Brain pericyte (primary cell): Measurements from ENCODE around the gene IL1RAPL1.
"Not testable (repeated sequence)": the region's sequence is repeated elsewhere in the genome, so short reads cannot be mapped to it uniquely, and the experiment has no call there.

Experiments used
- DNase-seq: peaks from one replicate; pipeline ENCODE4 v3.0.0-alpha.2; 2012; ENCODE audit warnings: low read depth, low spot score

Gene IL1RAPL1

DNA sequence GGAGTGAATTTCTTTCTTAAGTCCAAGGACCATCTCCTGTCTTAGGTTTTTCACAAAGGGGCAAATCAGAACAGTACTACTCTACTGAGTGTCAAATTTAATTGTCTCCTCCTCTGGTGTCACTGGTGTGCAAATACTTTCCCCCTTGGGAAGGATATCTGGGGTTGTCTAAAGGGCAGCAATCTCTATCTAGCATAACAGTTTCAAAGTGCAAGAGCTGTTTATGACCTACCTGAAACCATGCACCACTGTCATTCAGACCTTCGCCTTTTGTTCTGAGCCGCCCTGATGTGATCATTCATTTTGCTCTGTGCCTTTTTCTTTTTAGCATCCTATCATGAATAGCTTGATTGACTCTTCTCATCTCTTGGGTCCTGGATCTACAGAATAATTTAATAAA lies 39.3 kb downstream of the IL1RAPL1 start:
- DNase-seq = no peak

DNA sequence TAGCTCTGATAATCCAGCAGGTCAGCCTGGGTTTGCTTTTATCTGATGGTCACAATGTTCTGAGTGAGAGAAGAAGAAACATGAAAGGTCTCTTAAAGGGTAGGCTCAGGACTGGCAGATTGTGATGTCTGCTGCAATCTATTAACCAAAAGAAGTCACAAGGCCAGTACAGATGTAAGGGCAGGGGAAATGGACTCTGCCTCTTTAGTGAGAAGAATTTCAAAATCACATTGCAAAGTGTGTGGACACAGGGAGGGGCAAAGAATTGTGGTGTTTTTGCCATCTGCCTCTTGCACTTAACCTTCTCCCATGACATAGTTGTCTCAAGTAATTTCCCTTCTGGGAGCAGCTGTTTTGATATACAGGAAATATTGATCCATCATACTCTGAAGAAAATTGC lies 40.9 kb downstream of the IL1RAPL1 start:
- DNase-seq = no peak

DNA sequence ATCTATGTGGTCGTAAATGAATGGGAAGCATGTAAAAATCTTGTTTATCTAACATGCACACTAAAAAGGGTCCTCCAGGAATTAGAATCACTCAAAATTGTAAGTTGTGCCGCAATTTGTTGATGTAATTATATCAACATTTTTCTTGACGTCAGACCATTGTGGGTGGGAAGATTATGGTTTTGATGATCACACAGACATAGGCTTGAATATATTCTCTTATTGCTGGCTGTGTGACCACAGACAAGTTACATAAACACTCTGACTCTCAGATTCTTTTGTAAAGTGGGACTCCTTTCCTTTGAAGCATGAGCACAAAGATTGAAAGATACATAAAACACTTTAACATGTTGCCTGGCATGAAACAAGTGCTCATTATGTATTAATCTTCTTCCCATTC lies 51.5 kb downstream of the IL1RAPL1 start:
- DNase-seq = no peak

DNA sequence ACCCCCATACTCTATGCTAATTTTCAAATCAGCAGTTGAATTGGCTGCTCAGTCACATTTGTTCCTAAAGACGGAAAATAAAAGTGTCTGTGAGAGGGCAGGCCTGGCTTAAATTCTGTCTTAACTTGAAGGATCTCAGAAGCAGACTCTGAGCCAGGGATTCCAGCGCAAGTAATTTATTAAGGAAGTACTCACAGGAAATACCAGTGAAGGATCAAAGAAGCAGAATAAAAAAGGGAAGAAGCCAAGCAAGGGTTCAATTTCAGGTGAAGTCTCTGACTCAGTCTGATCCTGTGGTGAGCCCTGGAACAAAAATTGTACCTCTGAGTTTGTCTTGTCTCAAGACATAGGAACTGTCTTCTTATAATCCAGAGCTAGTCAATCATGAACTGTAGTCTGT lies 52.2 kb downstream of the IL1RAPL1 start:
- no peak for DNase-seq

DNA sequence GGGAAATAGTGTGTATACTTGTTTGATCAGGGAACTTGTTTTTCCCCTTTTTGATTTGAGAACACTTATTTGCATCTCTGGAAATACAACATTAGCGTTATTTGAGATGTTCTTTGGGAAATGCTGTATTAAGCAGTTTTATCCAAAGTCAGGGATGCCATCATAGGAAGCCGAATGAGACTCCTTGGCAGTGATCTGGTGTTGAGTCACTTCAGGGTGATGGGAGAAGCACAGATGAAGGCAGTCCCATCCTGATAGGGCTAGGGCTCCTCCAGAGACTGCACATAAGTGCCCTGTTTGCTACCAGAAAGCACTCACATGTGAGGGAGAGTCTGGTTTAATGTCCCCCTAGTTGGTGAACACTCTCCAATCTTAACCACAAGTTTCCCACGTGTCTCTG lies 62.3 kb downstream of the IL1RAPL1 start:
- DNase-seq = no peak

DNA sequence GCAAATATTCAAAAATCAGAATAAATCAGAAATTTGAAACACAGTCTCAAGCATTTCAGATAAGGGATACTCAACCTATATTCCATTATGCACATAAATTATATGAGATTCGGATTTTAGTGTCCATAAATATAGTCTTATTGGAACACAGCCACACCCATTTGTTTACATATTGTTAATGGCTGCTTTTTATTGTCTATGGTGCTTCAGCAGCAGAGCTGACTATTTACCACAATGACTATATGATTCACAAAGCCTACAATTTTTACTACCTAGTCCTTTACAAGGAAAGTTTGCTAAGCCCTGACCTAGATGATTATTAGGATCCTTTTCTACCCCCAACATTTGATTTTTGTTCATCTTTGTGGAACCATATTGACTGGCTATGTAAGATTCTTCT lies 63.9 kb downstream of the IL1RAPL1 start:
- DNase-seq = no peak

DNA sequence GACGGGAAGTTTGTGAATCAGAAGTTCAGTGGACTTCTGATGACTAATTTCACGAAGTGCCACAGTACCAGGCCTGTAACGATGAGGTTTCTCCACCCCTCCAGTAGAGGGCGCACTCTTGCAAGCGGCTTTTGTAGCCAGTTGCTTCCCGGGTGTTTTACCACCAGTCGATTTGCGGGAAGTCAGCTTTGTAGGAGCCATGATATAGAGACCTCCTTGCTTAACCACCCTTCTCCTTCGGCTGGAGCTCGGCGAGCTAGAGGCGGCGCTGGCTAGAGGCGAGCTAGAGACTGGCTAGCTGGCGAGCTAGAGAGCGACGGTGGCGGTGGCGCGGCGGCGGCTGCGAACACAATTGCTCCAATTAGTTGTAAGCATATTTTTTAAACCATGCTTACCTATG lies 72.0 kb downstream of the IL1RAPL1 start:
- no peak for DNase-seq

DNA sequence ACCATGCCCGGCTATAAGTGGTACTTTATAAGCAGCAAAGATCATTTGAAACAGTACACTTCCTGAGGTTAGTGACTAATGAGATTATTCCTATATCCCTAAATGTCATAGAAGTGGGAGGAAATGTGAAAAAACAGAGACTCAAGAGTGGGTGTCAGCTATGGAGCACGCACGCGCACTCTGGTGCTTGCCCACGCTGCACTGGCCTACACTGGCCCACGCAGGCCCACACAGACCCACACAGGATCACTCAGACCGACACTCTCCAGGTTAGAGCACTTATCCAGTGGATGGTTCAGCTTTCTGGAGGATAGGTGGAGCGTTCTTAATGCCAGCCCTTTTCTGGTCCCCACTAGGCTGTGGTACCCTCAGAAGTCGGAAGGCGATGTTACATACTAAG lies 78.5 kb downstream of the IL1RAPL1 start:
- no peak for DNase-seq

DNA sequence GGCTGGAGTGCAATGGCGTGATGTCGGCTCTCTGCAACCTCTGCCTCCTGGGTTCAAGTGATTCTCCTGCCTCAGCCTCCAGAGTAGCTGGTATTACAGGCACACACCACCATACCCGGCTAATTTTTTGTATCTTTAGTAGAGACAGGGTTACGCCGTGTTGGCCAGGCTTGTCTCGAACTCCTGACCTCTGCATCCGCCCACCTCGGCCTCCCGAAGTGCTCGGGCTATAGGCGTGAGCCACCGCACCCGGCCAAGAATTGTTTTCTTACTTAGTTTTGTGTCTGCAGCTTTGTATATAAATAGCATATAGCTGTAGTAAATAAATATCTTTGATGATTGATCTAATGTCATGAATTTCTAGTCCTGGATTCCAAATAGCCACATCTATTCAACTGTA lies 81.1 kb downstream of the IL1RAPL1 start:
- DNase-seq = no peak

DNA sequence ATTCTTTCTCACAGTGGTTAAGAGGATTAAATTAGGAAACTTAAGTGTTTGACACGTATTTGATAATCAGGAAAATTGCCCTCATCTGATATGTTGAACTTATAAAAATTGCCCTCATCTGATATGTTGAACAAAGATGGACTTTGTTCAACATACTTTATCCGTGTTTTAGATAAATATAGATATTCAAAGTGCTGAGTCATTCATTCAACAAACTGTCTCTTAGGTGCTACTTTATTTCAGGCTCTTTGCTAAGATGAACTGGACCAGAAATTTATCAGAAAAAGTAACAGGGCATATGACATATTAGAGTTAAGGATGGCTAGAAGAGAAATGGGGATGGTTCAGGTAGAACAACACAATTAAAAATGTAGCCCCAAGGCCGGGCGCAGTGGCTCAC lies 81.7 kb downstream of the IL1RAPL1 start:
- no peak for DNase-seq

DNA sequence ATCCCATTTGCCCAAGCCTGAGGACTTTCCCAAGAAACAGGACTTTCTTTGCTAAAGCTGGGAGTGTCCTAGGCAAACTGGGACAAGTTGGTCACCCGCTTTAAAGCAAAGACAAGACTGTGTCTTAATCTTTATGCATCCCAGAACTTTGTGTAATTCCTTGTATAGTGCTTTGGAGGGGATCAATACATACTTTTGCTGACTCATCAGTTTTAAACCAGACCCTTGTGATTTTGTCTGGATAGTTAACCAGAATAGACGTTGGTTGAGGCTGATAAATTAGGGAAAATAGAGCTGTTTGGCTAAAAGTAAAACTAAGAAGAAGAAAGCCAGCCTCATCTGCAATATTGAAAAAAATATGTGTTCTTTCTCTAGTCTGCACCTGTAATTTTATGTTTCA lies 82.8 kb downstream of the IL1RAPL1 start:
- DNase-seq = no peak

DNA sequence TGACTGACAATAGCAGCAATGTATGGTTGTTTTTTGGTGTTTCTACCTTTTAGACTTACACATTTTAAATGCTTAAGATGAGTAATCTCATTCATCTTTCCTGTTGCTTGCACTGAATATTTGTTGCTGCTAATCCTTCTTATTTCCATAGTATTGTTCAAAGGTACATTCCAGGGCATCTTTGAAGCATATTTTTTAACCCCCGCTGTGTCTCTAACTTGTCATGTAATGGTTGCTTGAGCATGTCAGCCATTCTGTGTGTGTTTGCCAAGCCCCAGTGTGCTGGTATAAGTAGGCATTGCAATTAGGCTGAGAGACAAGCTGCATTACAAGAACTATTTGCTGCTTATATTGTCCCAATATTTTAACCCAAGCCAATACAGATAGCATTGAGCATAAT lies 87.9 kb downstream of the IL1RAPL1 start:
- DNase-seq = no peak

DNA sequence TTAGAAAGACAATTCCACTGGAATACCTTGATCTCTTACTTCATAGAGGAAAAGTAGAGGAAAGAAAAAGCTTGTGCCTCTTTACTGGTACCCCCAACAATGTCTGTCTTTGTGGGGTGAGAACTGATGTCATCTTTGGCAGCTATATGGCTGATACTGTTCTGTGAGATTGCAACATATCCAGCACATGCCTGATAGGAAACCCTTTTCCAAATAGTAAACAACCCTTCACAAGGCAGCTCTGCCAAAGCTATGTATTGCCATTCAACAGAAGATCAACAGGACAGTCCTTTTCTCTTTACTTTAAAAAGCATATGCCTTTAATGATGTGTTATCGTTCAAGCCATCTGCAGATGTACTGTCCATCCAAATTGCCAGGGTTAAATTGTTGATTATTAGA lies 105.9 kb downstream of the IL1RAPL1 start:
- DNase-seq = no peak

DNA sequence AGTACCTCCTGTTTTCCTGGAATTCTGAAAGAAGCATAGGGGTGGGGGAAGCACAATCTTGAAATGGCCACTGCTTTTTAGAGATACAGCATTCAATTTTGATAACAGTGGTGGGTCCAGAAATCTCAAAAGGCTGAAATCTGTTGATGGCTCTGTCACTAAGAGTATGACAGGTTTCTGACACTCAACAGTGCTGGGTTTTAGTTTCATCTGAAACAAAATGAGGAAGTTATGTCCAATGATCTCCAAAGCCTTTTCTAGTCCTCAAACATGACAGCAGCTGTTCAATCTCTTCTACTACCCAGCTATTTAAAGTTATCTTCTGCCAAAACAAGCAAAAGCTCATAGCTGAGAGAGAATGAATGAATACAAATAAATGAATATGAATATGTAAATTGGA lies 110.5 kb downstream of the IL1RAPL1 start:
- DNase-seq = no peak

DNA sequence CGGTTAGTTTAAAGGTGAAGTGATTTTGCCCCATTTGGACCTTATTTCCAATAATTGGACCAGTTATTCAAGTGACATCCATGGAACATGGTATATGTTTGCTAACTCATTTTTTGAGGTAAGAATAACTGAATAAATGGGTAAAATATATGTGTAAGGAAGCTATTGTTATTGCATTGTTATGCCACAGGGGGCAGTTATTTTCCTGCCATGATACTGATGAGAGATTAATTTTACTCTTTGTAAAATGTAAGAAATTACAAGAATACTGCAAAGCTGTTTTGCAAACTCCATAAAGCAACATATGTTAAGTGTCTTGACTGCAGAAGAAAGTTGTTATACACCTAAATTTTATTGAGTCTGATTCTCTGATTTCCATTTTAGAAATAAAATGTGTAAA lies 114.0 kb downstream of the IL1RAPL1 start:
- DNase-seq = no peak

DNA sequence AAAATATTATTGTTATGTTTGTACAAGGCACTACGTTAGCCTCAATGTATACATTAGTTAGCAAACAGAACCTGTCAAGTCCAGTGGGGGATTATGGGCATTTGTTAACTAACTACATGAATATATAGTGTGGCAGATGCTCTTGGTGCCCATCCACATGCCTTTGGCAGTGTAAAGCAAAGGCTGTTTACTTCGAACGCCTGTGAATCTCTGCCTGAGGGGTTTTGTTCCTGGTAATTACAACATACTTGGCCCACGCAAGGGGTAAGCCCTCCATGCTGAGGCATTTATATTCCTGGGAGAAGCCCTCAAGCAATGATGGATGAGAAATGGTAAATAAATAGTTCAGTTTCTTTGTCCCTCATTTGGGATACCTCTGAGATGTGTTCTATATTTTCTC lies 119.7 kb downstream of the IL1RAPL1 start:
- DNase-seq = no peak

DNA sequence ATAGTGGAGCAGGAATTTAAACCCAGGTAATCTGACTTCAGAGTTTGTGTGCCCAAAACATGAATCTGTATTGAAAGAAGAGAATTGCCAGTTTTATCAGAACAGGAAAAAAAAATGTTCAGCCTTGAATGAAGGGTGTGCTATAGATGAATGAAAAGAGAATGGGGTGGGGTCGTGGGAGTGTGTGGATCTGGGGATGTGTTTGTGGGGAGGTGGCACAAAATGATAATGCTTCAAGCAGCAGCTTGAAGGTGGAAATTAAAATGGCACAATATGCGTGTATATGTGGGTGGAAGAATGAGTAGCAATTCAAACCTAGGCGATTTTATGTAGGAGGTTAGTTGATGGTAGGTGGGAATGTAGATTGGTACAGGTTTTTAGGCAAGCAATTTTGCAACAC lies 122.2 kb downstream of the IL1RAPL1 start:
- DNase-seq = no peak

DNA sequence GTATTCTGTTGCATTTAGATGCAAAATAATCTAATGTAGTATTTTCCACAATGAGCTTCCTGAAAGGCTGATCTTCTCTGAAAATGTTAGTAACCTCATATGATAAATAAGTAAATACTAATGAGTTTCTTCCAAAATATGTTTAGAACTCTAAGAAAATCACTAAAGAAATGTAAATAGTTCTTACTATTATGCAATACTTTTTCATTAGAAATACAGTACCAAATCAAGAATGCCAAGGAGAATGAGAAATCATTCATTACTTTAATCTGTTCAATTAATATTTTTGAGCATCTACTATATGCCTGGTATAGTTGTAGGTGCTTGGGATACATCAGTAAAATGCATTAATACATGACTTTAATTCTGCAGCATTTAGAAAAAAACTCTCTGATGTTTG lies 130.6 kb downstream of the IL1RAPL1 start:
- DNase-seq = no peak

DNA sequence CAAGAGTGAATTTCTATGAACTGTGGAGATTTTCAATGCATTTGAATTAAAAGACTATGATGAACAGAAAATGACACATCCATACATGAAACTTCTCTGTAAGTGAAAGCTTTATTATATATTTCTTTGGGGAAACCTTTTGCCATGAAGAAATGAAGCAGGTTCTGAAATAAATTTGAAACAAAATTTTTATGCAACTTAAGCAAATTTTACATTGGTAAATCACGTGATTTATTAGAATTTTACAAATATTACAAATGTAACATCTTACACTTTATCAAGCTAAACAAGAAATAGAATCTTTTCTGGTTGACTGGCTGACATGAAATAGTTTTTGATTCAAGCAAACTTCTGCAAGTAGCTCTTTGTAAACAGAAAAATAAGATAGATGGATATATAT lies 131.2 kb downstream of the IL1RAPL1 start:
- no peak for DNase-seq

DNA sequence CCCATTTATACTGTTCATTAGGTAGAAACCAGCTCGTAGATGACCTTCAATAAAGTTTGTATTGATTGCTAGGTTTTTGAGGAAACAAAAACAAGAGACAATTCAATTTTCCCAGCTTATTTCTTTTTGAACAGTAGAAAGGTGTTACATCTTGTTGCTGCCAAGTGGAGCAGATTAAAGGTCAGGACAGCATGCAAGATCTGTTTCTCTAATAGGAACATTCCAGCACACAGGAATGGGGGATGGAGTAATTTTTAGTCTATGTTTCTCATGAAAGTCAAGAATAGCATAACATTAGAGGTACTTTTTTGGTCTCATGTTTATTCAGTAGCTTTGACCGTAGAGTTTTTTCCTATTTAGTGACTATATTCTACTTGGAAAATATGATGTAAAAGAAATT lies 132.4 kb downstream of the IL1RAPL1 start:
- no peak for DNase-seq

DNA sequence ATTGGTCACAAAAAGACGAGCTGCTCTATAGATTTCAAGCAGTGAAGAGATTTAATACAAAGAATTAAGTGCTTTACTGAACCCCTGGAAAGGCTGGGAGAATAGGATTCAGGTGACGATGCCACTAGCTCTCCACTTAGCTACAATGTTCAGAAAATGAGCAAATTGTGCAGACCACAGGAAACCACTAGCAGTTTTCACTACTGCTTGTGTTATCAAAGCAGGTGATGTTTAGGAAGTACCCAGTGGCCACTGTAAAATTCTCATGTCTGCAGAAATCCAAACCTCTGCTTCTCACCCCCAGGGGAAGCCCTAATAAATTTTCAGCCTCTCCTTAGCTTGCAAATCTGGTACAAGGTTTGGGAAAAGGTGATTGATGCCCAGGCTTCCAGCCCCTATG lies 165.1 kb downstream of the IL1RAPL1 start:
- DNase-seq = no peak

DNA sequence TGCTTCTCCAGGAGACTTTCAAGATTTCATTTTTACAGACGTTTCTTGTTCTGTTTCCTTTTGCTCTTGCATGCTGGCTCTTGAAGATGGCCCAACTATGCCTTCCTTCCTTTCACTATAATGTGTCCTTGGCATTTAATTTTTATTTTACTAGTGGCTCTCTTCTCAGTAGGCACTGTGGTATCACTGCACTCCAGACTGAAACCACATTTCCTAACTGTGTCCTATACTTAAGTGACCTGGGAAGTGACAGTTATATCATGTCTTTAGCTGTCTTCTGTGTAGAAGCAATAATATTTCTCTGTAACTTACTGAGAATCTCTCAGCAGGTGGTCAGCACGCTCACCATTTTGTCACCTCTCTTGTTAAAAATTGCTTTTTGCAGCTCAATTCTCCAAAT lies 168.9 kb downstream of the IL1RAPL1 start:
- DNase-seq = no peak

DNA sequence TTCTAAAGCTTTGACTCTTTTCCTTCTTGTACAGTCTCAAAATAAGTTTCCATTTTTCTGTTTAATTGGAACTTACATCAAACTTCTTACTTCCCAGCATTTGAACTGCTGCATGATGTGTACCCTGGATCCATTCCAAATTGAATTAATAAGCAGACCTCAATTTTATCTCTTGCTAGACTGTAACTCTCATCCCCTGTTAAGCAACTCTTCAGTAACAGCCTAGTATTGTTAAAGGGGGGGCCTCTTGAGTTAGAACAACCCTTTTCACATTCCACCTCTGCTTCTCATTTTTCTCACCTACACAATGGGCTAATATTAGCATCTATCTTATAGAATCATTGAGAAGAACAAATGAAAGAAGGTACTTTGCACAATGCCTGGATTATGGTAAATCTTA lies 169.4 kb downstream of the IL1RAPL1 start:
- DNase-seq = no peak

DNA sequence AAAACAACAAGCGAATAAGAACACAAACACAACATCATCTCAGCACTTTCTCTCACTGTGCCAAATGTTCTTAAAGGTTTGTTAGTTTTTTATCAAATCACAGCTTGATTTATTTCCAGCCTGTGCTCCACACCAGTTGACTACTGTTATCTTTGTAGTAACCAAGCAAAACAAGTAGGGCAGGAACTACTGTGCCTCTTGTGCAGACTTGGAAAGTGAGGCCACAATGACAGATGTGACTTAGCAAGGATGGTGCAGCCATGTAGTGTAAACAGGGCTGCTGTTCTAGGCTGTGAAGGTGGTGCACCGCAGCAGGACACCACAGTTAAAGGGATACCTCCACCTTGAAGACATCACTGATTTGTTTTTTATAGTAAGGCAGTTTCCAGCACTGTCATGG lies 170.0 kb downstream of the IL1RAPL1 start:
- DNase-seq = no peak

DNA sequence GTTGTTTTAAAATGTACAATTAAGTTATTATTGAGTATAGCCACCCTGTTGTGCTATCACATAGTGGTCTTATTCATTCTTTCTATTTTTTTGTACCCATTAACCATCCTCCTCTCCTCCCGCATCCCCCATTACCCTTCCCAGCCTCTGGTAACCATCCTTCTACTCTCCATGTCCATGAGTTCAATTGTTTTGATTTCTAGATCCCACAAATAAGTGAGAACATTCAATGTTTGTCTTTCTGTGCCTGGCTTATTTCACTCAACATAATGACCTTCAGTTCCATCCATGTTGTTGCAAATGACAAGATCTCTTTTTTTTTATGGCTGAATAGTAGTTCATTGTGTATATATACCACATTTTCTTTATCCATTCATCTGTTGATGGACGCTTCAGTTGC lies 179.3 kb downstream of the IL1RAPL1 start:
- not testable (repeated sequence) for DNase-seq
